ENCODE results near the gene PROX1. TPM values are rescaled to one million over a fixed set of nuclear protein-coding genes. Genes with fewer than 3 reads are reported as not detected.

PROX1 gene
- total RNA-seq, 4 donors from 2014 or later, result 34.6 to 51.3 (median 38.4) TPM

DNA sequence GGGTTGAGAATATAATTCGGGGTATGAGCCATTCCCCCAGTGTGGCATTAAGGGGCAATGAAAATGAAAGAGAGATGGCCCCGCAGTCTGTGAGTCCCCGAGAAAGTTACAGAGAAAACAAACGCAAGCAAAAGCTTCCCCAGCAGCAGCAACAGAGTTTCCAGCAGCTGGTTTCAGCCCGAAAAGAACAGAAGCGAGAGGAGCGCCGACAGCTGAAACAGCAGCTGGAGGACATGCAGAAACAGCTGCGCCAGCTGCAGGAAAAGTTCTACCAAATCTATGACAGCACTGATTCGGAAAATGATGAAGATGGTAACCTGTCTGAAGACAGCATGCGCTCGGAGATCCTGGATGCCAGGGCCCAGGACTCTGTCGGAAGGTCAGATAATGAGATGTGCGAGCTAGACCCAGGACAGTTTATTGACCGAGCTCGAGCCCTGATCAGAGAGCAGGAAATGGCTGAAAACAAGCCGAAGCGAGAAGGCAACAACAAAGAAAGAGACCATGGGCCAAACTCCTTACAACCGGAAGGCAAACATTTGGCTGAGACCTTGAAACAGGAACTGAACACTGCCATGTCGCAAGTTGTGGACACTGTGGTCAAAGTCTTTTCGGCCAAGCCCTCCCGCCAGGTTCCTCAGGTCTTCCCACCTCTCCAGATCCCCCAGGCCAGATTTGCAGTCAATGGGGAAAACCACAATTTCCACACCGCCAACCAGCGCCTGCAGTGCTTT lies 9.4 kb downstream of the PROX1 start:
- no peak overlapping the region for H3K4me3 ChIP-seq (replicated peaks in 1 of 3)

DNA sequence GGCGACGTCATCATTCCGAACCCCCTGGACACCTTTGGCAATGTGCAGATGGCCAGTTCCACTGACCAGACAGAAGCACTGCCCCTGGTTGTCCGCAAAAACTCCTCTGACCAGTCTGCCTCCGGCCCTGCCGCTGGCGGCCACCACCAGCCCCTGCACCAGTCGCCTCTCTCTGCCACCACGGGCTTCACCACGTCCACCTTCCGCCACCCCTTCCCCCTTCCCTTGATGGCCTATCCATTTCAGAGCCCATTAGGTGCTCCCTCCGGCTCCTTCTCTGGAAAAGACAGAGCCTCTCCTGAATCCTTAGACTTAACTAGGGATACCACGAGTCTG lies 10.0 kb downstream of the PROX1 start:
- Histone ChIP-seq H3K27ac (no peak overlapping the region), H3K4me3 (replicated peaks in 1 of 3) (no peak overlapping the region), H3K27me3 (no peaks in the 10 kb centered on the region), H3K9me3 (no peaks in the 10 kb centered on the region), H3K36me3 (peaks cover 0 to 7% of the 10 kb centered on the region in 2 donors), H3K4me1 (peaks cover 15 to 19% of the 10 kb centered on the region in 2 donors)
- 90 to 92% methylated on average over 13 of the region's 13 CpGs for WGBS, 2 donors
- DNase-seq, result no peak
- TF ChIP-seq POLR2A (IDR thresholded peaks at IDR 0.05) (no peak), CTCF (IDR thresholded peaks at IDR 0.05) (no peak)
- intact Hi-C loops (cut with DNase I), result no loop called here

More for the DNA sequence above, 9.4 kb downstream of the PROX1 start:
- intact Hi-C loops (cut with DNase I), result no loop called here
- Histone ChIP-seq H3K27me3 (no peaks in the 10 kb centered on the region), H3K4me1 (peaks cover 10 to 13% of the 10 kb centered on the region in 2 donors), H3K27ac (peak overlapping the region in 2 of 3 donors; percentile 16 to 43), H3K9me3 (no peaks in the 10 kb centered on the region), H3K36me3 (peaks cover 0 to 7% of the 10 kb centered on the region in 2 donors)
- 90 to 92% methylated on average over 24 of the region's 24 CpGs for WGBS, 2 donors
- DNase-seq, result no peak
- no peak for TF ChIP-seq CTCF (IDR thresholded peaks at IDR 0.05)
- no peak for TF ChIP-seq POLR2A (IDR thresholded peaks at IDR 0.05)

DNA sequence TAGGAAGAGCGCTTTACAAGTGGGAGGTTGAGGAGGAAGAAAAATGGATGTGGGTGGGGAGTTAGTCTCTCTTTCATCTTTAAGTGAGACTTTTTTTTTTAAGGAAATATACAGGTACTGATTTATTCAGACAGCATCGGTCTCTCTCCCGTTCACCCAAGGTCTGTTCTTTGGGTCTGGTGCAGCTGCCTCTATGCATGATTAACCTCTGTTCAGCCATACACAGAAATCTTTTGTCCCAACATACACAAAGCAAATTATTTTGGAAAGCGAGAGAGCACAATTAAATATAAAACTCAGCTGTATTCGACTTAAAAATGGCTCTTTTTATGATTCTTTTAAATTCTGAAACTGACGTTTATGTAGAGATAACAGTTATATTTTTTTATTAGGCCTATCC lies 11.0 kb downstream of the PROX1 start:
- TF ChIP-seq CTCF (IDR thresholded peaks at IDR 0.05) (no peak), POLR2A (IDR thresholded peaks at IDR 0.05) (no peak)
- Histone ChIP-seq H3K4me1 (peaks cover 26 to 29% of the 10 kb centered on the region in 2 donors), H3K27ac (no peak overlapping the region), H3K9me3 (no peaks in the 10 kb centered on the region), H3K4me3 (replicated peaks in 1 of 3) (no peak overlapping the region), H3K36me3 (peaks cover 0 to 7% of the 10 kb centered on the region in 2 donors), H3K27me3 (no peaks in the 10 kb centered on the region)
- no peak for DNase-seq
- intact Hi-C loops (cut with DNase I), result no loop called here
- WGBS, 2 donors, result 84% methylated on average over 6 of the region's 6 CpGs

- no peak for DNase-seq
Observed at GRCh38 chr1:213999732-214000131, 12.0 kb downstream of the PROX1 start.

More at GRCh38 chr1:213999732-214000131, 12.0 kb downstream of the PROX1 start:
- no peaks in the 10 kb centered on the region for H3K27me3 ChIP-seq
- intact Hi-C loops (cut with DNase I), result no loop called here
- peaks cover 31 to 37% of the 10 kb centered on the region in 2 donors for H3K4me1 ChIP-seq
- TF ChIP-seq POLR2A (IDR thresholded peaks at IDR 0.05) (no peak), CTCF (IDR thresholded peaks at IDR 0.05) (no peak)
- H3K36me3 ChIP-seq, result peaks cover 0 to 7% of the 10 kb centered on the region in 2 donors
- H3K27ac ChIP-seq, result no peak overlapping the region
- WGBS, 2 donors, result 88 to 92% methylated on average over 2 of the region's 2 CpGs
- no peaks in the 10 kb centered on the region for H3K9me3 ChIP-seq
- H3K4me3 ChIP-seq (replicated peaks in 1 of 3), result no peak overlapping the region
